Measurements from ENCODE around the gene PNKD. TPM values are rescaled to one million over a fixed set of nuclear protein-coding genes. Genes with fewer than 3 reads are reported as not detected.
A peak's percentile ranks its signal among the peaks of the same experiment; 100 is the strongest.

PNKD gene
- total and polyA plus RNA-seq, 8 donors = 17.2 to 89.1 (median 23.0) TPM

- WGBS, 2 donors = 81 to 92% methylated on average over 5 of the region's 5 CpGs
- intact Hi-C loops (cut with DNase I) = loop anchor here in 2 of 3 donors (5.0 to 10.0 kb wide), 2 partner anchors 118 to 120 kb away; partner anchors contain the start of genes AAMP (in 2 of the 2) and PNKD (in 2 of the 2)
Measured at GRCh38 chr2:218392459-218392858, 122.1 kb downstream of the PNKD start.

GRCh38 chr2:218392891-218393462 is 122.7 kb downstream of the PNKD start:
- Histone ChIP-seq H3K27me3 (no peaks in the 10 kb centered on the region), H3K4me1 (peaks cover 2 to 13% (median 7%) of the 10 kb centered on the region in 3 donors), H3K4me3 (no peak overlapping the region), H3K36me3 (no peaks in the 10 kb centered on the region), H3K9me3 (no peaks in the 10 kb centered on the region), H3K27ac (no peak overlapping the region)
- DNase-seq (peak in 1 of 6 donors; percentile 70), FAIRE-seq (no peak), ATAC-seq (no peak)
- TF ChIP-seq CTCF (IDR thresholded peaks at IDR 0.05) = no peak
- WGBS, 2 donors = 85 to 86% methylated on average over 16 of the region's 16 CpGs
- intact Hi-C loops (cut with DNase I) = loop anchor here in 2 of 3 donors (5.0 to 10.0 kb wide), 2 partner anchors 118 to 121 kb away; partner anchors contain the start of genes AAMP (in 2 of the 2) and PNKD (in 2 of the 2)

More at GRCh38 chr2:218392459-218392858, 122.1 kb downstream of the PNKD start:
- DNase-seq = no peak
- Histone ChIP-seq H3K27ac (no peak overlapping the region), H3K9me3 (no peaks in the 10 kb centered on the region), H3K4me1 (peaks cover 0 to 11% (median 5%) of the 10 kb centered on the region in 3 donors), H3K4me3 (no peak overlapping the region), H3K27me3 (no peaks in the 10 kb centered on the region), H3K36me3 (no peaks in the 10 kb centered on the region)
- TF ChIP-seq CTCF (IDR thresholded peaks at IDR 0.05) = no peak
- ATAC-seq = no peak
- no peak for FAIRE-seq

- Histone ChIP-seq H3K4me3 (no peak overlapping the region), H3K36me3 (no peaks in the 10 kb centered on the region), H3K4me1 (peaks cover 4 to 14% (median 10%) of the 10 kb centered on the region in 3 donors), H3K27ac (no peak overlapping the region), H3K9me3 (no peaks in the 10 kb centered on the region), H3K27me3 (no peaks in the 10 kb centered on the region)
- TF ChIP-seq CTCF (IDR thresholded peaks at IDR 0.05) = no peak
- ATAC-seq (no peak), FAIRE-seq (no peak), DNase-seq (peak in 1 of 6 donors; percentile 38)
- intact Hi-C loops (cut with DNase I) = loop anchor here in 2 of 3 donors (5.0 to 10.0 kb wide), 2 partner anchors 119 to 122 kb away; partner anchors contain the start of genes AAMP (in 2 of the 2) and PNKD (in 2 of the 2)
- 81 to 82% methylated on average over 8 of the region's 8 CpGs for WGBS, 2 donors
Measured at GRCh38 chr2:218393750-218394290, 123.5 kb downstream of the PNKD start.

- peaks cover 4 to 14% (median 10%) of the 10 kb centered on the region in 3 donors for H3K4me1 ChIP-seq
- no peaks in the 10 kb centered on the region for H3K27me3 ChIP-seq
- intact Hi-C loops (cut with DNase I) = loop anchor here in 2 of 3 donors (5.0 to 10.0 kb wide), 2 partner anchors 120 to 122 kb away; partner anchors contain the start of genes AAMP (in 2 of the 2) and PNKD (in 2 of the 2)
- ATAC-seq = no peak
- DNase-seq = peak in 5 of 6 donors; percentile 28 to 79 (median 48)
- no peak for TF ChIP-seq CTCF (IDR thresholded peaks at IDR 0.05)
- no peak overlapping the region for H3K27ac ChIP-seq
- H3K4me3 ChIP-seq = no peak overlapping the region
- H3K9me3 ChIP-seq = no peaks in the 10 kb centered on the region
- H3K36me3 ChIP-seq = no peaks in the 10 kb centered on the region
- no peak for FAIRE-seq
- 90 to 92% methylated on average over 13 of the region's 13 CpGs for WGBS, 2 donors
Measured at GRCh38 chr2:218394298-218395089, 124.2 kb downstream of the PNKD start.
